HEK293 (cell line): ENCODE measurements around the gene BCAP31.
A peak's percentile ranks its signal among the peaks of the same experiment; 100 is the strongest.

ENCODE experiments used
- CTCF ChIA-PET: fragments of 350-600 bp; formaldehyde crosslinking; extraction: SDS; loops from one replicate; lab custom pipeline; 2021; ENCODE audit warnings: antibody characterized with exemption; lab: Yijun Ruan, JAX
- POLR2A ChIA-PET: fragments of 300-600 bp; formaldehyde crosslinking; extraction: SDS; loops from one replicate; lab custom pipeline; 2020; ENCODE audit warnings: antibody characterized with exemption, inconsistent platforms; lab: Yijun Ruan, JAX
- H3K27ac ChIP-seq: fragments of 200-500 bp; sonication (Bioruptor generic); 2 replicates; pipeline ENCODE4 v1.5.1; 2014; ENCODE audit warnings: low read depth, low read length, control low read depth, inconsistent platforms; ENCODE audit errors: extremely low read depth
- H3K36me3 ChIP-seq, 2 experiments: fragments of 200-500 bp in 1 of 2; sonication (Bioruptor generic) in 1 of 2; 1 replicate in 1 of 2; 2 replicates in 1 of 2; pipeline ENCODE4 v1.5.1; 2014 to 2017; ENCODE audit warnings: inconsistent platforms in 2 of 2, low read length in 2 of 2; ENCODE audit not compliant: control insufficient read depth in 2 of 2, insufficient read depth in 1 of 2
- H3K4me1 ChIP-seq: fragments of 200-500 bp; sonication (Bioruptor generic); 2 replicates; pipeline ENCODE4 v1.5.1; 2014; ENCODE audit warnings: mild to moderate bottlenecking, low read length, inconsistent platforms; ENCODE audit not compliant: control insufficient read depth, insufficient read depth
- H3K4me3 ChIP-seq: 2 replicates; pipeline ENCODE4 v1.5.1; 2011; ENCODE audit warnings: low read depth, mild to moderate bottlenecking, control low read depth, low read length, moderate library complexity
- H3K9me3 ChIP-seq: fragments of 200-500 bp; sonication (Bioruptor generic); 2 replicates; pipeline ENCODE4 v1.5.1; 2014; ENCODE audit warnings: low read depth, low read length, inconsistent platforms; ENCODE audit not compliant: control insufficient read depth, insufficient read depth
- EGR2 ChIP-seq: fragments of 450-650 bp; formaldehyde crosslinking; IDR thresholded peaks from 2 replicates; pipeline ENCODE4 v1.5.1; 2016; ENCODE audit warnings: low read depth, missing biosample characterization, missing genetic modification characterization
- GFI1B ChIP-seq: fragments of 450-650 bp; formaldehyde crosslinking; IDR thresholded peaks from 2 replicates; pipeline ENCODE4 v1.5.1; 2016; ENCODE audit warnings: missing biosample characterization, missing genetic modification characterization
- GLIS2 ChIP-seq: fragments of 450-650 bp; formaldehyde crosslinking; IDR thresholded peaks from 2 replicates; pipeline ENCODE4 v1.5.1; 2016; ENCODE audit warnings: missing biosample characterization, missing genetic modification characterization
- KLF1 ChIP-seq: fragments of 450-650 bp; formaldehyde crosslinking; IDR thresholded peaks from 2 replicates; pipeline ENCODE4 v1.5.1; 2016; ENCODE audit warnings: missing biosample characterization, missing genetic modification characterization
- SETDB1 ChIP-seq: IDR thresholded peaks from one replicate; pipeline ENCODE4 v1.6.1; 2017; ENCODE audit warnings: mild to moderate bottlenecking, low read length, moderate library complexity, mixed read lengths; ENCODE audit not compliant: insufficient read length
- WT1 ChIP-seq: fragments of 450-650 bp; formaldehyde crosslinking; IDR thresholded peaks from 2 replicates; pipeline ENCODE4 v1.5.1; 2016; ENCODE audit warnings: missing biosample characterization, missing genetic modification characterization
- ZBTB17 ChIP-seq: fragments of 450-650 bp; formaldehyde crosslinking; IDR thresholded peaks from 2 replicates; pipeline ENCODE4 v1.5.1; 2016; ENCODE audit warnings: missing biosample characterization, missing genetic modification characterization
- ZBTB20 ChIP-seq: fragments of 450-650 bp; formaldehyde crosslinking; IDR thresholded peaks from 2 replicates; pipeline ENCODE4 v1.5.1; 2016; ENCODE audit warnings: missing biosample characterization, missing genetic modification characterization
- ZFHX2 ChIP-seq: fragments of 450-650 bp; formaldehyde crosslinking; conservative IDR thresholded peaks from 2 replicates; pipeline ENCODE4 v1.5.1; 2016; ENCODE audit warnings: missing biosample characterization, missing genetic modification characterization
- ZFP69B ChIP-seq: fragments of 450-650 bp; formaldehyde crosslinking; IDR thresholded peaks from 2 replicates; pipeline ENCODE4 v1.5.1; 2016; ENCODE audit warnings: missing biosample characterization, missing genetic modification characterization
- ZNF23 ChIP-seq: fragments of 450-650 bp; formaldehyde crosslinking; IDR thresholded peaks from 2 replicates; pipeline ENCODE4 v1.5.1; 2016; ENCODE audit warnings: missing biosample characterization, missing genetic modification characterization, borderline replicate concordance
- ZNF335 ChIP-seq: fragments of 450-650 bp; formaldehyde crosslinking; conservative IDR thresholded peaks from 2 replicates; pipeline ENCODE4 v1.5.1; 2016; ENCODE audit warnings: missing biosample characterization, missing genetic modification characterization
- ZNF341 ChIP-seq: fragments of 450-650 bp; formaldehyde crosslinking; IDR thresholded peaks from 2 replicates; pipeline ENCODE4; 2016; ENCODE audit warnings: low read depth, missing biosample characterization, missing genetic modification characterization
- ZNF366 ChIP-seq: fragments of 450-650 bp; formaldehyde crosslinking; conservative IDR thresholded peaks from 2 replicates; pipeline ENCODE4 v1.5.1; 2016; ENCODE audit warnings: missing biosample characterization, missing genetic modification characterization
- ZNF37A ChIP-seq: fragments of 450-650 bp; IDR thresholded peaks from 2 replicates; pipeline ENCODE4 v1.5.1; 2018; ENCODE audit warnings: missing biosample characterization, missing genetic modification characterization
- ZNF426 ChIP-seq: fragments of 450-650 bp; formaldehyde crosslinking; IDR thresholded peaks from 2 replicates; pipeline ENCODE4 v1.5.1; 2017; ENCODE audit warnings: missing biosample characterization, missing genetic modification characterization, mild to moderate bottlenecking, inconsistent platforms, moderate library complexity
- ZNF560 ChIP-seq: fragments of 450-650 bp; formaldehyde crosslinking; IDR thresholded peaks from 2 replicates; pipeline ENCODE4 v1.5.1; 2017; ENCODE audit warnings: missing biosample characterization, missing genetic modification characterization, borderline replicate concordance
- ZNF629 ChIP-seq: fragments of 450-650 bp; formaldehyde crosslinking; IDR thresholded peaks from 2 replicates; pipeline ENCODE4 v1.5.1; 2017; ENCODE audit warnings: missing biosample characterization, missing genetic modification characterization
- TF ChIP-seq, protein P1 (sequence below): fragments of 450-650 bp; formaldehyde crosslinking; IDR thresholded peaks from 2 replicates; pipeline ENCODE4 v1.5.1; 2016; ENCODE audit warnings: missing biosample characterization, missing genetic modification characterization
- TF ChIP-seq, protein P2 (sequence below): fragments of 450-650 bp; formaldehyde crosslinking; IDR thresholded peaks from 2 replicates; pipeline ENCODE4 v1.5.1; 2016; ENCODE audit warnings: missing biosample characterization, missing genetic modification characterization
- TF ChIP-seq, protein P3 (sequence below): fragments of 450-650 bp; formaldehyde crosslinking; IDR thresholded peaks from 2 replicates; pipeline ENCODE4 v1.5.1; 2016; ENCODE audit warnings: missing biosample characterization, missing genetic modification characterization, borderline replicate concordance
- TF ChIP-seq, protein P4 (sequence below): fragments of 450-650 bp; formaldehyde crosslinking; optimal IDR thresholded peaks from 2 replicates; pipeline ENCODE3; 2016; ENCODE audit warnings: missing biosample characterization, mild to moderate bottlenecking, missing genetic modification characterization
- TF ChIP-seq, protein P5 (sequence below): fragments of 450-650 bp; formaldehyde crosslinking; IDR thresholded peaks from 2 replicates; pipeline ENCODE4 v1.5.1; 2016; ENCODE audit warnings: missing biosample characterization, missing genetic modification characterization

The BCAP31 gene

DNA sequence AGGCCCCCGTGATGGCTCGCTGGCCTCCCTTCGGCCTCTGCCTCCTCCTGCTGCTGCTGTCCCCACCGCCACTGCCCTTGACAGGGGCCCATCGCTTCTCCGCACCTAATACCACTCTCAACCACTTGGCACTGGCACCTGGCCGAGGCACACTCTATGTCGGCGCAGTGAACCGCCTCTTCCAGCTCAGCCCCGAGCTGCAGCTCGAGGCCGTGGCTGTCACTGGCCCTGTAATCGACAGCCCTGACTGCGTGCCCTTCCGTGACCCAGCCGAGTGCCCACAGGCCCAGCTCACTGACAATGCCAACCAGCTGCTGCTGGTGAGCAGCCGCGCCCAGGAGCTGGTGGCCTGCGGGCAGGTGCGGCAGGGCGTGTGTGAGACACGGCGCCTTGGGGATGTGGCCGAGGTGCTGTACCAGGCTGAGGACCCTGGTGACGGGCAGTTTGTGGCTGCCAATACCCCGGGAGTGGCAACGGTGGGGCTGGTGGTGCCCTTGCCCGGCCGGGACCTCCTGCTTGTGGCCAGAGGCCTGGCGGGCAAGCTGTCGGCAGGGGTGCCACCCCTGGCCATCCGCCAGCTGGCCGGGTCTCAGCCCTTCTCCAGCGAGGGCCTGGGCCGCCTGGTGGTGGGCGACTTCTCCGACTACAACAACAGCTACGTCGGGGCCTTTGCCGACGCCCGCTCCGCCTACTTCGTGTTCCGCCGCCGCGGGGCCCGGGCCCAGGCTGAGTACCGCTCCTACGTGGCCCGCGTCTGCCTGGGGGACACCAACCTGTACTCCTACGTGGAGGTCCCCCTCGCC is 42.9 kb upstream of the BCAP31 start:
- TF ChIP-seq ZFHX2 (tag by site-specific recombination), result peak; percentile 31; the same call in 1 of the 2 replicates
- TF ChIP-seq ZNF23 (tag by site-specific recombination), result no peak
- TF ChIP-seq EGR2 (tag by site-specific recombination), result peak; percentile 13; the same call in 1 of the 2 replicates
- TF ChIP-seq, protein P1, sequence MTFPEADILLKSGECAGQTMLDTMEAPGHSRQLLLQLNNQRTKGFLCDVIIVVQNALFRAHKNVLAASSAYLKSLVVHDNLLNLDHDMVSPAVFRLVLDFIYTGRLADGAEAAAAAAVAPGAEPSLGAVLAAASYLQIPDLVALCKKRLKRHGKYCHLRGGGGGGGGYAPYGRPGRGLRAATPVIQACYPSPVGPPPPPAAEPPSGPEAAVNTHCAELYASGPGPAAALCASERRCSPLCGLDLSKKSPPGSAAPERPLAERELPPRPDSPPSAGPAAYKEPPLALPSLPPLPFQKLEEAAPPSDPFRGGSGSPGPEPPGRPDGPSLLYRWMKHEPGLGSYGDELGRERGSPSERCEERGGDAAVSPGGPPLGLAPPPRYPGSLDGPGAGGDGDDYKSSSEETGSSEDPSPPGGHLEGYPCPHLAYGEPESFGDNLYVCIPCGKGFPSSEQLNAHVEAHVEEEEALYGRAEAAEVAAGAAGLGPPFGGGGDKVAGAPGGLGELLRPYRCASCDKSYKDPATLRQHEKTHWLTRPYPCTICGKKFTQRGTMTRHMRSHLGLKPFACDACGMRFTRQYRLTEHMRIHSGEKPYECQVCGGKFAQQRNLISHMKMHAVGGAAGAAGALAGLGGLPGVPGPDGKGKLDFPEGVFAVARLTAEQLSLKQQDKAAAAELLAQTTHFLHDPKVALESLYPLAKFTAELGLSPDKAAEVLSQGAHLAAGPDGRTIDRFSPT (tag by site-specific recombination), result peak; percentile 10; the same call in 1 of the 2 replicates
- TF ChIP-seq, all 188 proteins: peak for 3
- POLR2A ChIA-PET, result interaction anchor here (0.5 to 1.7 kb wide), 7 partner anchors 15 to 204 kb away, joined by 3 to 12 read pairs (median 4); partner anchors contain the start of genes IDH3G, SRPK3 and SSR4
- no peaks in the 10 kb centered on the region for H3K9me3 ChIP-seq
- no peak overlapping the region for H3K27ac ChIP-seq
- H3K4me3 ChIP-seq, result no peak overlapping the region
- H3K4me1 ChIP-seq, result 0 out of 2 replicates have a peak, but pooled peaks cover 3% of the 10 kb centered on the region
- no peaks in the 10 kb centered on the region for H3K36me3 ChIP-seq
- CTCF ChIA-PET, result interaction anchor here (0.6 to 6.5 kb wide), 9 partner anchors 14 to 228 kb away, joined by 3 to 63 read pairs (median 3); no protein-coding TSS in a partner anchor

DNA sequence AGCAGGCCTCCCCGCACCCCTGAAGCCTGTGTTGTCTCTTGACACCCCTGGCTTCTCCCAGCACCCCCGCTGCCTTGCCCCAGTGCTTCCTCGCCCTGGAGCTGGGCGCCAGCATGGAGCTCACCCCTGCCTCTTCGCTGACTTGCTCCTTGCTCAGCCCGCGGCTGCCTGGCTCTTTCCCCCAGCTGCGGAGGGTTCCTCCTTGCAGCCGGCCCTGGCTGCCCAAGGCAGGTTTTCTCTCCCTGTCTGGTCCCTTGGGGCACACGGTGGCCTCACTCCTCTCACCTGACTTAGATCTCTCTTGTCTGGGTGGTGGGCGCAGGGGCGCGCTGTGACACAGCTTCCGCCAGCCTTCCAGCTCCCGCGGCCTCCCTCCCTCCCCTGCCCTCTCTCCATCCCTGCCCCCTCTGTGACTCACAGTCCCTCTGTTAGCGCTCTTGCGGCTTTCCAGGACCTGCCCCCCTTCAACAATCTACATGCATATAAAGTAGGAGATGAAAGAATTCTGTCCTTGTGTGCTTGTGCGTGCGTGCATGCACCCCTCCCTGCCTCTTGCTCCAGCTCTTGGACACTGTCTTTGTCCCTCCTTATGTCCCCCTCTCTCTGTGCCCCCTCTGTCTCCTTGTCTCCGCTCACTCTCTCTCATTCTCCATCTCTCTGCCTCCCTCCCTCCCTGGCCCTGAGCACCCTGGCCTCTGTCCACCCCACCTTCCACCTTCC is 42.1 kb upstream of the BCAP31 start:
- H3K27ac ChIP-seq, result peak overlapping the region; percentile 7; the same call in 1 of the 2 replicates
- TF ChIP-seq ZNF335 (tag by site-specific recombination), result peak; percentile 56
- TF ChIP-seq ZNF560 (tag by site-specific recombination), result no peak
- TF ChIP-seq, protein P2, sequence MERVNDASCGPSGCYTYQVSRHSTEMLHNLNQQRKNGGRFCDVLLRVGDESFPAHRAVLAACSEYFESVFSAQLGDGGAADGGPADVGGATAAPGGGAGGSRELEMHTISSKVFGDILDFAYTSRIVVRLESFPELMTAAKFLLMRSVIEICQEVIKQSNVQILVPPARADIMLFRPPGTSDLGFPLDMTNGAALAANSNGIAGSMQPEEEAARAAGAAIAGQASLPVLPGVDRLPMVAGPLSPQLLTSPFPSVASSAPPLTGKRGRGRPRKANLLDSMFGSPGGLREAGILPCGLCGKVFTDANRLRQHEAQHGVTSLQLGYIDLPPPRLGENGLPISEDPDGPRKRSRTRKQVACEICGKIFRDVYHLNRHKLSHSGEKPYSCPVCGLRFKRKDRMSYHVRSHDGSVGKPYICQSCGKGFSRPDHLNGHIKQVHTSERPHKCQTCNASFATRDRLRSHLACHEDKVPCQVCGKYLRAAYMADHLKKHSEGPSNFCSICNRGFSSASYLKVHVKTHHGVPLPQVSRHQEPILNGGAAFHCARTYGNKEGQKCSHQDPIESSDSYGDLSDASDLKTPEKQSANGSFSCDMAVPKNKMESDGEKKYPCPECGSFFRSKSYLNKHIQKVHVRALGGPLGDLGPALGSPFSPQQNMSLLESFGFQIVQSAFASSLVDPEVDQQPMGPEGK (tag by site-specific recombination), result peak; percentile 81
- no peak for TF ChIP-seq ZNF426 (tag by site-specific recombination)
- no peak for TF ChIP-seq SETDB1
- TF ChIP-seq, protein P3, sequence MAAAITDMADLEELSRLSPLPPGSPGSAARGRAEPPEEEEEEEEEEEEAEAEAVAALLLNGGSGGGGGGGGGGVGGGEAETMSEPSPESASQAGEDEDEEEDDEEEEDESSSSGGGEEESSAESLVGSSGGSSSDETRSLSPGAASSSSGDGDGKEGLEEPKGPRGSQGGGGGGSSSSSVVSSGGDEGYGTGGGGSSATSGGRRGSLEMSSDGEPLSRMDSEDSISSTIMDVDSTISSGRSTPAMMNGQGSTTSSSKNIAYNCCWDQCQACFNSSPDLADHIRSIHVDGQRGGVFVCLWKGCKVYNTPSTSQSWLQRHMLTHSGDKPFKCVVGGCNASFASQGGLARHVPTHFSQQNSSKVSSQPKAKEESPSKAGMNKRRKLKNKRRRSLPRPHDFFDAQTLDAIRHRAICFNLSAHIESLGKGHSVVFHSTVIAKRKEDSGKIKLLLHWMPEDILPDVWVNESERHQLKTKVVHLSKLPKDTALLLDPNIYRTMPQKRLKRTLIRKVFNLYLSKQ, result no peak
- TF ChIP-seq ZNF366 (tag by site-specific recombination), result peak; percentile 79
- no peak for TF ChIP-seq GFI1B
- TF ChIP-seq, protein P4, sequence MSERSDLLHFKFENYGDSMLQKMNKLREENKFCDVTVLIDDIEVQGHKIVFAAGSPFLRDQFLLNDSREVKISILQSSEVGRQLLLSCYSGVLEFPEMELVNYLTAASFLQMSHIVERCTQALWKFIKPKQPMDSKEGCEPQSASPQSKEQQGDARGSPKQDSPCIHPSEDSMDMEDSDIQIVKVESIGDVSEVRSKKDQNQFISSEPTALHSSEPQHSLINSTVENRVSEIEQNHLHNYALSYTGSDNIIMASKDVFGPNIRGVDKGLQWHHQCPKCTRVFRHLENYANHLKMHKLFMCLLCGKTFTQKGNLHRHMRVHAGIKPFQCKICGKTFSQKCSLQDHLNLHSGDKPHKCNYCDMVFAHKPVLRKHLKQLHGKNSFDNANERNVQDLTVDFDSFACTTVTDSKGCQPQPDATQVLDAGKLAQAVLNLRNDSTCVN (tag by site-specific recombination), result peak; percentile 45
- no peak for TF ChIP-seq ZNF37A (tag by site-specific recombination)
- TF ChIP-seq ZNF629, result peak; percentile 39; the same call in 1 of the 2 replicates
- peak; percentile 59 for TF ChIP-seq WT1 (tag by site-specific recombination)
- peak; percentile 35; the same call in 1 of the 2 replicates for TF ChIP-seq ZBTB20
- peak; percentile 69 for TF ChIP-seq ZBTB17 (tag by site-specific recombination)
- 0 out of 2 replicates have a peak, but pooled peaks have one; percentile 23 for TF ChIP-seq ZFP69B (tag by site-specific recombination)
- peak; percentile 74 for TF ChIP-seq GLIS2 (tag by site-specific recombination)
- peak; percentile 40; the same call in 1 of the 2 replicates for TF ChIP-seq KLF1 (tag by site-specific recombination)
- TF ChIP-seq, protein P5, sequence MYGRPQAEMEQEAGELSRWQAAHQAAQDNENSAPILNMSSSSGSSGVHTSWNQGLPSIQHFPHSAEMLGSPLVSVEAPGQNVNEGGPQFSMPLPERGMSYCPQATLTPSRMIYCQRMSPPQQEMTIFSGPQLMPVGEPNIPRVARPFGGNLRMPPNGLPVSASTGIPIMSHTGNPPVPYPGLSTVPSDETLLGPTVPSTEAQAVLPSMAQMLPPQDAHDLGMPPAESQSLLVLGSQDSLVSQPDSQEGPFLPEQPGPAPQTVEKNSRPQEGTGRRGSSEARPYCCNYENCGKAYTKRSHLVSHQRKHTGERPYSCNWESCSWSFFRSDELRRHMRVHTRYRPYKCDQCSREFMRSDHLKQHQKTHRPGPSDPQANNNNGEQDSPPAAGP, result peak; percentile 82
- TF ChIP-seq ZNF341 (tag by site-specific recombination), result peak; percentile 92

More for the DNA sequence above, 42.1 kb upstream of the BCAP31 start:
- Histone ChIP-seq H3K9me3 (no peaks in the 10 kb centered on the region), H3K4me1 (0 out of 2 replicates have a peak, but pooled peaks cover 3% of the 10 kb centered on the region), H3K36me3 (no peaks in the 10 kb centered on the region), H3K4me3 (peak overlapping the region; percentile 30)
- ChIA-PET POLR2A (interaction anchor here (0.5 to 1.7 kb wide), 8 partner anchors 16 to 204 kb away, joined by 3 to 12 read pairs (median 4); partner anchors contain the start of genes IDH3G, SRPK3 and SSR4), CTCF (interaction anchor here (0.6 to 6.5 kb wide), 7 partner anchors 13 to 227 kb away, joined by 3 to 63 read pairs (median 3); no protein-coding TSS in a partner anchor)
